ENCODE data around the gene SPATS2L.

- TF ChIP-seq TP53 (CRISPR knock-in tag; IDR thresholded peaks at IDR 0.05) (no peak), ZNF138 (CRISPR knock-in tag; conservative IDR thresholded peaks at IDR 0.05) (no peak), JUN (CRISPR knock-in tag; IDR thresholded peaks at IDR 0.05) (no peak), CREB1 (CRISPR knock-in tag; IDR thresholded peaks at IDR 0.05) (no peak), ZNF232 (CRISPR knock-in tag; IDR thresholded peaks at IDR 0.05) (no peak)
- TF ChIP-seq, protein P1, sequence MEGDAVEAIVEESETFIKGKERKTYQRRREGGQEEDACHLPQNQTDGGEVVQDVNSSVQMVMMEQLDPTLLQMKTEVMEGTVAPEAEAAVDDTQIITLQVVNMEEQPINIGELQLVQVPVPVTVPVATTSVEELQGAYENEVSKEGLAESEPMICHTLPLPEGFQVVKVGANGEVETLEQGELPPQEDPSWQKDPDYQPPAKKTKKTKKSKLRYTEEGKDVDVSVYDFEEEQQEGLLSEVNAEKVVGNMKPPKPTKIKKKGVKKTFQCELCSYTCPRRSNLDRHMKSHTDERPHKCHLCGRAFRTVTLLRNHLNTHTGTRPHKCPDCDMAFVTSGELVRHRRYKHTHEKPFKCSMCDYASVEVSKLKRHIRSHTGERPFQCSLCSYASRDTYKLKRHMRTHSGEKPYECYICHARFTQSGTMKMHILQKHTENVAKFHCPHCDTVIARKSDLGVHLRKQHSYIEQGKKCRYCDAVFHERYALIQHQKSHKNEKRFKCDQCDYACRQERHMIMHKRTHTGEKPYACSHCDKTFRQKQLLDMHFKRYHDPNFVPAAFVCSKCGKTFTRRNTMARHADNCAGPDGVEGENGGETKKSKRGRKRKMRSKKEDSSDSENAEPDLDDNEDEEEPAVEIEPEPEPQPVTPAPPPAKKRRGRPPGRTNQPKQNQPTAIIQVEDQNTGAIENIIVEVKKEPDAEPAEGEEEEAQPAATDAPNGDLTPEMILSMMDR (IDR thresholded peaks at IDR 0.05), result no peak
Measured at GRCh38 chr2:200523604-200524003, 217.1 kb downstream of the SPATS2L start.
